Measurements from ENCODE around the gene CTSL.

DNA sequence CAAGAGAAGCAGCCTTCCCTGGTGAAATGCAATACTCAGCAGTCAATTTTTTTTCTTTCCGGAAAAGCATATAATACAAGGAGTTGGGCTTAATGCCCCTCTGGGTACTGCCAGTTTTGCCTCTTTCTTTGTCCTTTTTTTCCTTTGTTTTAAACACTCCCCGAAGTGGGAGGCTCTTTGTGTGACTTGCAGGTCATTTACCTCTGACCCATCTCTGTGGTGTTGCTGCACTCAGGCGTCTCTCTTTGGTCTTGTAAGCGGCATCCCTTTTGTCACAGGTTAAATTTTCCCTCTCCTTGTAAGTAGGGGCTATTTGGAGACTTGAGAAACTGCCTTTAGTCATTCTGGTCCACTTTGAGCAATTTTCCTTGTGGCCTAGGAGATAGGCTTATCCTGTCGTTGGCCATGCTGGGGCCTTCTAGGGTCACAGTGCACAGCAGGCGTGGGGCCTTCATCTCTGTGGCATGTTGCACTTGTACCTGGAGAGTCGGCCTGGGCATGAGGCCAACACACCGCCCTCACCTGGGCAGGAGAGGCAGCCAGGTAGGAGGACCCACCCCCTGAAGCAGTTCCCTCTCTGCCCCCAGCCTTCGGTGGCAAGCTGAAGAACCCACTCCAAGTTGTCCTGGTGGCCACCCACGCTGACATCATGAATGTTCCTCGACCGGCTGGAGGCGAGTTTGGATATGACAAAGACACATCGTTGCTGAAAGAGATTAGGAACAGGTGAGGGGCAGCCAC is 27.7 kb upstream of the CTSL start:
- TF ChIP-seq ELF4 (IDR thresholded peaks at IDR 0.05) (no peak), ARNT (IDR thresholded peaks at IDR 0.05) (no peak), HDGF (IDR thresholded peaks at IDR 0.05; ENCODE audit: borderline replicate concordance) (no peak), LEF1 (IDR thresholded peaks at IDR 0.05; ENCODE audit: borderline replicate concordance) (no peak), CTBP1 (IDR thresholded peaks at IDR 0.05; ENCODE audit: borderline replicate concordance) (no peak), BHLHE40 (IDR thresholded peaks at IDR 0.05; ENCODE audit: borderline replicate concordance) (no peak), FOXK2 (IDR thresholded peaks at IDR 0.05) (no peak), TARDBP (IDR thresholded peaks at IDR 0.05) (no peak), SUZ12 (IDR thresholded peaks at IDR 0.05) (no peak)
